SK-N-SH (cell line): ENCODE measurements around the gene ZNF639. TPM values are rescaled to one million over a fixed set of nuclear protein-coding genes. Genes with fewer than 3 reads are reported as not detected.

Experiments
- CTCF ChIA-PET: fragments of 300-600, 350-600 bp; formaldehyde crosslinking; extraction: SDS; loops from one replicate; lab custom pipeline; 2021; lab: Yijun Ruan, JAX
- POLR2A ChIA-PET: fragments of 350-600 bp; sonication (Branson Sonifier 250); formaldehyde crosslinking; extraction: SDS; loops from one replicate; lab custom pipeline; 2020; ENCODE audit warnings: antibody characterized with exemption, inconsistent platforms; lab: Yijun Ruan, JAX
- DNase-seq: peaks from one replicate; pipeline ENCODE4 v3.0.0; 2012
- H2AFZ ChIP-seq: fragments of 200-600 bp; sonication (generic); 2 replicates; pipeline ENCODE4 v1.8.1; 2016; ENCODE audit warnings: antibody characterized with exemption, mild to moderate bottlenecking, low read depth
- H3F3A ChIP-seq: fragments of 200-600 bp; sonication (generic); replicated peaks from 2 replicates; pipeline ENCODE3; 2016; ENCODE audit warnings: antibody characterized with exemption, mild to moderate bottlenecking; ENCODE audit not compliant: insufficient read depth
- H3K27ac ChIP-seq, 2 experiments: fragments of 200-500 bp in 1 of 2; fragments of 200-600 bp in 1 of 2; sonication (Bioruptor generic) in 1 of 2; sonication (generic), shearing (Covaris generic) in 1 of 2; 2 replicates each; pipeline versions ENCODE4 v1.5.1 to v1.6.1; 2014 to 2016; ENCODE audit warnings: low read depth in 2 of 2, inconsistent platforms in 1 of 2, low read length in 1 of 2, mild to moderate bottlenecking in 1 of 2, mixed read lengths in 1 of 2
- H3K27me3 ChIP-seq: fragments of 200-600 bp; sonication (generic), shearing (Covaris generic); 2 replicates; pipeline ENCODE4 v1.6.1; 2016; ENCODE audit warnings: mixed run types; ENCODE audit not compliant: insufficient read depth
- H3K36me3 ChIP-seq, 2 experiments: fragments of 200-500 bp in 1 of 2; fragments of 200-600 bp in 1 of 2; sonication (Bioruptor generic) in 1 of 2; sonication (generic) in 1 of 2; replicated peaks in 1 of 2; 2 replicates each; pipeline versions ENCODE3 to v1.5.1; 2014 to 2016; ENCODE audit warnings: low read length in 1 of 2, mild to moderate bottlenecking in 1 of 2; ENCODE audit not compliant: insufficient read depth in 2 of 2, control insufficient read depth in 1 of 2
- H3K4me1 ChIP-seq, 2 experiments: fragments of 200-500 bp in 1 of 2; fragments of 200-600 bp in 1 of 2; sonication (Bioruptor generic) in 1 of 2; sonication (generic), shearing (Covaris generic) in 1 of 2; 2 replicates each; pipeline versions ENCODE4 v1.5.1 to v1.6.1; 2014 to 2016; ENCODE audit warnings: low read depth in 1 of 2, low read length in 1 of 2, mixed run types in 1 of 2; ENCODE audit not compliant: insufficient read depth in 2 of 2, control insufficient read depth in 1 of 2
- H3K4me2 ChIP-seq: fragments of 200-600 bp; sonication (generic), shearing (Covaris generic); 2 replicates; pipeline ENCODE4 v1.6.1; 2017; ENCODE audit warnings: mixed run types
- H3K4me3 ChIP-seq, 2 experiments: fragments of 200-500 bp in 1 of 2; fragments of 200-600 bp in 1 of 2; sonication (Bioruptor generic) in 1 of 2; sonication (generic), shearing (Covaris generic) in 1 of 2; 2 replicates each; pipeline versions ENCODE4 v1.5.1 to v1.8.1; 2014 to 2016; ENCODE audit warnings: low read depth in 2 of 2, inconsistent platforms in 1 of 2, low read length in 1 of 2, mild to moderate bottlenecking in 1 of 2, mixed read lengths in 1 of 2, moderate library complexity in 1 of 2
- H3K79me2 ChIP-seq: fragments of 200-600 bp; sonication (generic); 2 replicates; pipeline ENCODE4 v1.8.1; 2017; ENCODE audit warnings: mild to moderate bottlenecking; ENCODE audit not compliant: insufficient read depth
- H3K9ac ChIP-seq: fragments of 200-600 bp; sonication (generic); 2 replicates; pipeline ENCODE4 v1.6.1; 2017; ENCODE audit warnings: mixed run types
- H3K9me2 ChIP-seq: fragments of 200-600 bp; sonication (generic); 2 replicates; pipeline ENCODE4 v1.6.1; 2017; ENCODE audit warnings: mixed run types
- H3K9me3 ChIP-seq: fragments of 200-600 bp; sonication (generic); 2 replicates; pipeline ENCODE4 v1.6.1; 2017; ENCODE audit warnings: mixed run types, mild to moderate bottlenecking, moderate library complexity
- H4K20me1 ChIP-seq: fragments of 200-600 bp; sonication (generic); 2 replicates; pipeline ENCODE4 v1.6.1; 2017; ENCODE audit warnings: mild to moderate bottlenecking, mixed run types; ENCODE audit not compliant: insufficient read depth
- EP300 ChIP-seq, 2 experiments: IDR thresholded peaks; 2 replicates each; pipeline versions ENCODE4 v1.4.0 to v1.6.1; 2012; ENCODE audit warnings: borderline replicate concordance in 1 of 2, low read depth in 1 of 2, low read length in 1 of 2
- FOXJ3 ChIP-seq: sonication (generic); formaldehyde crosslinking; IDR thresholded peaks from 2 replicates; pipeline ENCODE4 v1.5.1; 2020; ENCODE audit warnings: mild to moderate bottlenecking, missing genetic modification reagents
- GABPA ChIP-seq: IDR thresholded peaks from 2 replicates; pipeline ENCODE4 v1.4.0; 2012; ENCODE audit warnings: low read depth, mild to moderate bottlenecking
- MAX ChIP-seq: IDR thresholded peaks from 2 replicates; pipeline ENCODE4 v1.4.0; 2012; ENCODE audit warnings: low read depth
- MEF2A ChIP-seq: IDR thresholded peaks from 2 replicates; pipeline ENCODE4 v1.4.0; 2012; ENCODE audit warnings: low read depth, borderline replicate concordance
- NRF1 ChIP-seq: IDR thresholded peaks from 2 replicates; pipeline ENCODE4 v1.6.1; 2012; ENCODE audit warnings: low read depth, mild to moderate bottlenecking, low read length
- PBX3 ChIP-seq: IDR thresholded peaks from 2 replicates; pipeline ENCODE4; 2012
- POLR2AphosphoS5 ChIP-seq: IDR thresholded peaks from 2 replicates; pipeline ENCODE4 v1.6.1; 2012; ENCODE audit warnings: low read depth, low read length
- RAD21 ChIP-seq: IDR thresholded peaks from 2 replicates; pipeline ENCODE4 v1.6.1; 2012; ENCODE audit warnings: mild to moderate bottlenecking, low read length
- RFX5 ChIP-seq: IDR thresholded peaks from 2 replicates; pipeline ENCODE4 v1.6.1; 2012; ENCODE audit warnings: mild to moderate bottlenecking, improper control_type of control experiment, low read length
- RXRA ChIP-seq: IDR thresholded peaks from 2 replicates; pipeline ENCODE4 v1.4.0; 2012; ENCODE audit warnings: low read depth, mild to moderate bottlenecking, borderline replicate concordance
- TAF1 ChIP-seq: IDR thresholded peaks from 2 replicates; pipeline ENCODE4 v1.6.1; 2012; ENCODE audit warnings: low read depth, mild to moderate bottlenecking, low read length, moderate library complexity, borderline replicate concordance
- TCF12 ChIP-seq: IDR thresholded peaks from 2 replicates; pipeline ENCODE4 v1.4.0; 2012
- TEAD4 ChIP-seq: IDR thresholded peaks from 2 replicates; pipeline ENCODE4 v1.4.0; 2012; ENCODE audit warnings: mild to moderate bottlenecking, borderline replicate concordance; ENCODE audit not compliant: insufficient read depth
- USF2 ChIP-seq: fragments of 150-350 bp; IDR thresholded peaks from 2 replicates; pipeline ENCODE4 v1.6.1; 2017; ENCODE audit warnings: antibody characterized with exemption, low read length, low read depth, borderline replicate concordance
- YY1 ChIP-seq: IDR thresholded peaks from 2 replicates; pipeline ENCODE4 v1.4.0; 2012; ENCODE audit warnings: low read depth, mild to moderate bottlenecking
- ZBTB33 ChIP-seq: IDR thresholded peaks from 2 replicates; pipeline ENCODE4 v1.4.0; 2012; ENCODE audit warnings: low read depth, borderline replicate concordance
- WGBS: methylation state at CpG from one replicate; pipeline ENCODE4 v1.1.6; 2017; ENCODE audit warnings: low lambda C conversion rate; 5-methylcytosine and 5-hydroxymethylcytosine counted together
- polyA plus RNA-seq, 3 experiments: library from polyadenylated mRNA; depleted of rRNA; stranded (reverse); fragments of >200 nt; gene quantifications; 2 replicates each; pipeline ENCODE4 v1.2.3, GENCODE V29; 2012
- TF ChIP-seq, protein P1 (sequence below): fragments of 200-600 bp; sonication (generic); IDR thresholded peaks from 2 replicates; pipeline ENCODE4 v1.6.1; 2017; ENCODE audit warnings: antibody characterized with exemption, mild to moderate bottlenecking, moderate library complexity
- TF ChIP-seq, protein P2 (sequence below): IDR thresholded peaks from 2 replicates; pipeline ENCODE4 v1.6.1; 2012; ENCODE audit warnings: mild to moderate bottlenecking, low read depth, low read length, moderate library complexity

Gene ZNF639
- polyA plus RNA-seq, 1 of the 3 experiments (the other 2 are of a cell fraction): 9.6 TPM

GRCh38 chr3:179292450-179292849, 30.4 kb upstream of the ZNF639 start (continued):
- TF ChIP-seq ZBTB33: no peak
- TF ChIP-seq, protein P1, sequence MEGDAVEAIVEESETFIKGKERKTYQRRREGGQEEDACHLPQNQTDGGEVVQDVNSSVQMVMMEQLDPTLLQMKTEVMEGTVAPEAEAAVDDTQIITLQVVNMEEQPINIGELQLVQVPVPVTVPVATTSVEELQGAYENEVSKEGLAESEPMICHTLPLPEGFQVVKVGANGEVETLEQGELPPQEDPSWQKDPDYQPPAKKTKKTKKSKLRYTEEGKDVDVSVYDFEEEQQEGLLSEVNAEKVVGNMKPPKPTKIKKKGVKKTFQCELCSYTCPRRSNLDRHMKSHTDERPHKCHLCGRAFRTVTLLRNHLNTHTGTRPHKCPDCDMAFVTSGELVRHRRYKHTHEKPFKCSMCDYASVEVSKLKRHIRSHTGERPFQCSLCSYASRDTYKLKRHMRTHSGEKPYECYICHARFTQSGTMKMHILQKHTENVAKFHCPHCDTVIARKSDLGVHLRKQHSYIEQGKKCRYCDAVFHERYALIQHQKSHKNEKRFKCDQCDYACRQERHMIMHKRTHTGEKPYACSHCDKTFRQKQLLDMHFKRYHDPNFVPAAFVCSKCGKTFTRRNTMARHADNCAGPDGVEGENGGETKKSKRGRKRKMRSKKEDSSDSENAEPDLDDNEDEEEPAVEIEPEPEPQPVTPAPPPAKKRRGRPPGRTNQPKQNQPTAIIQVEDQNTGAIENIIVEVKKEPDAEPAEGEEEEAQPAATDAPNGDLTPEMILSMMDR: no peak
- no peak for TF ChIP-seq PBX3
- TF ChIP-seq POLR2AphosphoS5: no peak

GRCh38 chr3:179297971-179298725, 24.7 kb upstream of the ZNF639 start:
- H4K20me1 ChIP-seq: no peaks in the 10 kb centered on the region
- H3F3A ChIP-seq: no peaks in the 10 kb centered on the region
- H2AFZ ChIP-seq: no peak overlapping the region
- no peak overlapping the region for H3K4me2 ChIP-seq
- H3K9me3 ChIP-seq: no peaks in the 10 kb centered on the region
- H3K4me1 ChIP-seq: no peaks in the 10 kb centered on the region
- H3K9me2 ChIP-seq: no peaks in the 10 kb centered on the region
- H3K4me3 ChIP-seq: no peak overlapping the region
- no peaks in the 10 kb centered on the region for H3K36me3 ChIP-seq
- H3K27ac ChIP-seq: no peak overlapping the region
- H3K79me2 ChIP-seq: no peaks in the 10 kb centered on the region
- no peaks in the 10 kb centered on the region for H3K27me3 ChIP-seq
- WGBS: 30% methylated on average over 5 of the region's 5 CpGs
- ChIA-PET POLR2A (no interaction called here), CTCF (interaction anchor here (0.6 to 1.5 kb wide), 2 partner anchors 150 to 273 kb away, joined by 3 read pairs; partner anchors contain the start of gene PIK3CA)
- no peak overlapping the region for H3K9ac ChIP-seq
- no peak for DNase-seq
- TF ChIP-seq TAF1 (no peak), FOXJ3 (no peak), GABPA (no peak), PBX3 (no peak), RFX5 (no peak), POLR2AphosphoS5 (no peak), TEAD4 (no peak), RAD21 (no peak), USF2 (no peak), RXRA (no peak), YY1 (no peak), MEF2A (no peak), EP300 (IDR thresholded peaks at IDR 0.05; ENCODE audit: borderline replicate concordance in 1 of 2, low read depth in 1 of 2, low read length in 1 of 2) (no peak), NRF1 (no peak), TCF12 (no peak), MAX (no peak)
- TF ChIP-seq, protein P2, sequence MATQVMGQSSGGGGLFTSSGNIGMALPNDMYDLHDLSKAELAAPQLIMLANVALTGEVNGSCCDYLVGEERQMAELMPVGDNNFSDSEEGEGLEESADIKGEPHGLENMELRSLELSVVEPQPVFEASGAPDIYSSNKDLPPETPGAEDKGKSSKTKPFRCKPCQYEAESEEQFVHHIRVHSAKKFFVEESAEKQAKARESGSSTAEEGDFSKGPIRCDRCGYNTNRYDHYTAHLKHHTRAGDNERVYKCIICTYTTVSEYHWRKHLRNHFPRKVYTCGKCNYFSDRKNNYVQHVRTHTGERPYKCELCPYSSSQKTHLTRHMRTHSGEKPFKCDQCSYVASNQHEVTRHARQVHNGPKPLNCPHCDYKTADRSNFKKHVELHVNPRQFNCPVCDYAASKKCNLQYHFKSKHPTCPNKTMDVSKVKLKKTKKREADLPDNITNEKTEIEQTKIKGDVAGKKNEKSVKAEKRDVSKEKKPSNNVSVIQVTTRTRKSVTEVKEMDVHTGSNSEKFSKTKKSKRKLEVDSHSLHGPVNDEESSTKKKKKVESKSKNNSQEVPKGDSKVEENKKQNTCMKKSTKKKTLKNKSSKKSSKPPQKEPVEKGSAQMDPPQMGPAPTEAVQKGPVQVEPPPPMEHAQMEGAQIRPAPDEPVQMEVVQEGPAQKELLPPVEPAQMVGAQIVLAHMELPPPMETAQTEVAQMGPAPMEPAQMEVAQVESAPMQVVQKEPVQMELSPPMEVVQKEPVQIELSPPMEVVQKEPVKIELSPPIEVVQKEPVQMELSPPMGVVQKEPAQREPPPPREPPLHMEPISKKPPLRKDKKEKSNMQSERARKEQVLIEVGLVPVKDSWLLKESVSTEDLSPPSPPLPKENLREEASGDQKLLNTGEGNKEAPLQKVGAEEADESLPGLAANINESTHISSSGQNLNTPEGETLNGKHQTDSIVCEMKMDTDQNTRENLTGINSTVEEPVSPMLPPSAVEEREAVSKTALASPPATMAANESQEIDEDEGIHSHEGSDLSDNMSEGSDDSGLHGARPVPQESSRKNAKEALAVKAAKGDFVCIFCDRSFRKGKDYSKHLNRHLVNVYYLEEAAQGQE: no peak
